ENCODE measurements around the gene RFTN1. TPM values are rescaled to one million over a fixed set of nuclear protein-coding genes. Genes with fewer than 3 reads are reported as not detected.

The RFTN1 gene
- total RNA-seq, 4 donors from 2014 or later, result 42.4 to 94.4 (median 62.5) TPM

GRCh38 chr3:16511681-16512434 is 1.6 kb downstream of the RFTN1 start:
- ATAC-seq (ENCODE audit: low FRiP score) (peak; percentile 43), DNase-seq (ENCODE audit: low spot score) (peak; percentile 34)
- TF ChIP-seq, protein P1, sequence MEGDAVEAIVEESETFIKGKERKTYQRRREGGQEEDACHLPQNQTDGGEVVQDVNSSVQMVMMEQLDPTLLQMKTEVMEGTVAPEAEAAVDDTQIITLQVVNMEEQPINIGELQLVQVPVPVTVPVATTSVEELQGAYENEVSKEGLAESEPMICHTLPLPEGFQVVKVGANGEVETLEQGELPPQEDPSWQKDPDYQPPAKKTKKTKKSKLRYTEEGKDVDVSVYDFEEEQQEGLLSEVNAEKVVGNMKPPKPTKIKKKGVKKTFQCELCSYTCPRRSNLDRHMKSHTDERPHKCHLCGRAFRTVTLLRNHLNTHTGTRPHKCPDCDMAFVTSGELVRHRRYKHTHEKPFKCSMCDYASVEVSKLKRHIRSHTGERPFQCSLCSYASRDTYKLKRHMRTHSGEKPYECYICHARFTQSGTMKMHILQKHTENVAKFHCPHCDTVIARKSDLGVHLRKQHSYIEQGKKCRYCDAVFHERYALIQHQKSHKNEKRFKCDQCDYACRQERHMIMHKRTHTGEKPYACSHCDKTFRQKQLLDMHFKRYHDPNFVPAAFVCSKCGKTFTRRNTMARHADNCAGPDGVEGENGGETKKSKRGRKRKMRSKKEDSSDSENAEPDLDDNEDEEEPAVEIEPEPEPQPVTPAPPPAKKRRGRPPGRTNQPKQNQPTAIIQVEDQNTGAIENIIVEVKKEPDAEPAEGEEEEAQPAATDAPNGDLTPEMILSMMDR (IDR thresholded peaks at IDR 0.05), result no peak

DNA sequence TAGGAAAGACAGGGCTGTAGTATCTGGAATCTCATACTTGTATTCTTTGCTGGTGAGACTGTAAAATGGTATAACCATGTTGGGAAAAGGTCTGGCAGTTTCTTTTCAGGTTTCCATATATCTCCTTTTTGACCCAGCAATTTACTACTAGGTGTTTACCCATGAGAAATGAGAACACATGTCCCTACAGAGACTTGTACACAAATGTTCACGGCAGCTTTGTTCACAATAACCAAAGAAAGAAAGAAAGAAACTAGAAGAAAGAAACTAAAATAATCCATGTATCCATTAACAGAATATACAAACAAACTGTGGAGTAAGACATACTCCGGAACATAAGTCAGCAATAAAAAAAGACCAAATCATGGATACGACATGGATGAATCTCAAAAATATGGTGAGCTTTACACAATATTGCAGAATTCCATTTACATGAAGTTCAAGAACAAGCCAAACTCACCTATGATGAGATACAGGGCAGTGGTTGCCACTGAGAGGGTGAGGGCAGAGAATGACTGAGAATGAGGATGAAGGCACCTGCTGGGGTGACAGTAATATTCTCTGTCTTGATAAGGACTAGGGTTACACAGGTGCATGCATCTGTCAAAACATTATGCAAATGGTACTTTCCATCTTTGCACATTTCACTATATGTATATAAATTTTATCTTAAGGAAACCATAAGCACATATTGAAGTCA is 2.7 kb downstream of the RFTN1 start:
- DNase-seq (ENCODE audit: low spot score) (no peak), ATAC-seq (ENCODE audit: low FRiP score) (no peak)
- TF ChIP-seq, protein P1 (IDR thresholded peaks at IDR 0.05), result no peak

- ATAC-seq (ENCODE audit: low FRiP score), result no peak
- TF ChIP-seq, protein P1 (IDR thresholded peaks at IDR 0.05), result no peak
These were observed 3.5 kb downstream of the RFTN1 start for GRCh38 chr3:16509721-16510619.

DNA sequence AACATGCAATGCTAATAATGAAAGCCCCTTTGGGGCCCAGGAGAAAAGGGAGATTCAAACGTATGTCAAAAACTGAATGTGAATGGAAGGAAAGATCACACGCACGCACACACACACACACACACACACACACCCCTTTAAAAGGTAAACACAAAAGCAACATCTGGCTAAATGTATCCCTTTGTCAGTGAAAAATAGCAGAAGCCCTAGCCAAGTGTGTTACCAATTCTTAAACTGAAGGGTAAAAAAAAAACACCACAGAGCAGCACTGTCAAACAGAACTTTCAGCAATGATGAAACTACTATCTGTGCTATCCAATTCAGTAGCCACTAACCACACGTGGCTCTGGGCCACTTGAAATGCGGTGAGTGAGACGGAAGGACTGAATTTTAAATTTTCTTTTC is 4.9 kb downstream of the RFTN1 start:
- no peak for ATAC-seq (ENCODE audit: low FRiP score)
- TF ChIP-seq, protein P1 (IDR thresholded peaks at IDR 0.05), result no peak
- no peak for DNase-seq (ENCODE audit: low spot score)

More at GRCh38 chr3:16509721-16510619, 3.5 kb downstream of the RFTN1 start:
- no peak for DNase-seq (ENCODE audit: low spot score)

DNA sequence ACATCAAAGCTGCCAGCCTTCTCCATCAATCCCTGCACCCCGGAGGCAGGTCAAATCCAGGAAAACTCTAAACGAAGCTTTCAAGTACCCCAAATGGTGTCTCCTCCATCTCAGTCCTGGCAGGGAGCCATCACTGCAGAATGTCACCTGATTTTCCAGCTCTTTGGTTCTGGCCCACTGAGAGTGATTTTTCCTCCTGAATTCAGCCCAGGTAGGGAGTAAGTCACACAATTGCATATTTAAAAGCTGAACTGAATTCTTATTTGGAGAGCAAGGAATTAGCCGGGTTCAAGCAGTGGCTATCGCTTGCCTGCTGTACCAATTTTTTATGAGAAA is 5.3 kb downstream of the RFTN1 start:
- ATAC-seq (ENCODE audit: low FRiP score) (no peak), DNase-seq (ENCODE audit: low spot score) (no peak)
- TF ChIP-seq, protein P1 (IDR thresholded peaks at IDR 0.05), result no peak

- no peak for DNase-seq (ENCODE audit: low spot score)
- TF ChIP-seq, protein P1 (IDR thresholded peaks at IDR 0.05), result no peak
- no peak for ATAC-seq (ENCODE audit: low FRiP score)
These were observed 5.8 kb downstream of the RFTN1 start for GRCh38 chr3:16507578-16508242.
